ENCODE results near the gene TMPRSS4. TPM values are rescaled to one million over a fixed set of nuclear protein-coding genes. Genes with fewer than 3 reads are reported as not detected.

TMPRSS4 gene
- total RNA-seq, 4 donors from 2014 or later, result not detected

DNA sequence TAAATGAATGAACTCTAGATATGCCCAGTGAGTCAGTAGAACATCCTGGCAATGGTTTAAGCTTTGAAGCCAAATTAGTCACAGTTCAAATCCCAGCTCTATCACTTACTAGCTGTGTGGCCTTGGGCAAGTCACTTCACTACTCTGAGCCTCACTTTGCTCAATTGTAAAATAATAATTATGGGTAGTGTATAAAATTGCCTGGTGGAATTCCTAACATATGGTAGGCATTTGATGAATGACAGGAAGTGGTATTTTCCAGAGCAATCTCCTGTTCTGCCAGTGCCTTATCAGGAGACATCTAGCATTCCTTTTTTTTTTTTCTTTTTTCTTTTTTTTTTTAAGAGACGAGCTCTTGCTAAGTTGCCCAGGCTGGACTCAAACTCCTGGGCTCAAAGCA, 62.7 kb downstream of the TMPRSS4 start:
- H3K9me3 ChIP-seq, result no peaks in the 10 kb centered on the region
- DNase-seq (ENCODE audit: low spot score in 2 of 2), result no peak
- peaks cover 0 to 61% of the 10 kb centered on the region in 2 donors for H3K27me3 ChIP-seq
- TF ChIP-seq EP300 (IDR thresholded peaks at IDR 0.05), result no peak
- TF ChIP-seq, protein P1, sequence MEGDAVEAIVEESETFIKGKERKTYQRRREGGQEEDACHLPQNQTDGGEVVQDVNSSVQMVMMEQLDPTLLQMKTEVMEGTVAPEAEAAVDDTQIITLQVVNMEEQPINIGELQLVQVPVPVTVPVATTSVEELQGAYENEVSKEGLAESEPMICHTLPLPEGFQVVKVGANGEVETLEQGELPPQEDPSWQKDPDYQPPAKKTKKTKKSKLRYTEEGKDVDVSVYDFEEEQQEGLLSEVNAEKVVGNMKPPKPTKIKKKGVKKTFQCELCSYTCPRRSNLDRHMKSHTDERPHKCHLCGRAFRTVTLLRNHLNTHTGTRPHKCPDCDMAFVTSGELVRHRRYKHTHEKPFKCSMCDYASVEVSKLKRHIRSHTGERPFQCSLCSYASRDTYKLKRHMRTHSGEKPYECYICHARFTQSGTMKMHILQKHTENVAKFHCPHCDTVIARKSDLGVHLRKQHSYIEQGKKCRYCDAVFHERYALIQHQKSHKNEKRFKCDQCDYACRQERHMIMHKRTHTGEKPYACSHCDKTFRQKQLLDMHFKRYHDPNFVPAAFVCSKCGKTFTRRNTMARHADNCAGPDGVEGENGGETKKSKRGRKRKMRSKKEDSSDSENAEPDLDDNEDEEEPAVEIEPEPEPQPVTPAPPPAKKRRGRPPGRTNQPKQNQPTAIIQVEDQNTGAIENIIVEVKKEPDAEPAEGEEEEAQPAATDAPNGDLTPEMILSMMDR (IDR thresholded peaks at IDR 0.05), result no peak
- no peaks in the 10 kb centered on the region for H3K4me1 ChIP-seq
- H3K27ac ChIP-seq, result no peak overlapping the region
- no peaks in the 10 kb centered on the region for H3K36me3 ChIP-seq
- H3K4me3 ChIP-seq, result no peak overlapping the region
- WGBS, 2 donors, result 47 to 56% methylated on average over 1 of the region's 1 CpG

DNA sequence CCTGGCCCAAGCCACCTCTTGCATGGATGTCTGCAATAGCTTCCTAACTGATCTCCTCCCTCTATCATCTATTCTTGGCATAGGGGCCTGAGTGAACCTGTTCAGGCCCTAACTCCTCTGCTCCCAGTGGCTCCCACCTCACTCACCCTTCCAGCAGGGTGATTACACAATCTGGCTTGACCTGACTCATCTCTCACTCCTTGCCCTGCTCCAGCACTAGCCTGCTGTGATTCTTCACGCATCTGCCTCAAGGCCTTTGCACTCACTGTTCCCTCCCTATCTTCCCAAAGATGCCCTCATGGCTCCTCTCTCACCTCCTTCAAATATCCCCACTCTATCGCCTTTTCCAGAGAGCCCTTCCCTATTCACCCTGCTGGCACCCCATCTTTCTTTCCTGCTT, 65.2 kb downstream of the TMPRSS4 start:
- no peaks in the 10 kb centered on the region for H3K36me3 ChIP-seq
- TF ChIP-seq EP300 (IDR thresholded peaks at IDR 0.05), result no peak
- no peak for TF ChIP-seq POLR2A (IDR thresholded peaks at IDR 0.05)
- TF ChIP-seq, protein P1 (IDR thresholded peaks at IDR 0.05), result no peak
- peaks cover 0 to 65% of the 10 kb centered on the region in 2 donors for H3K27me3 ChIP-seq
- H3K9me3 ChIP-seq, result no peaks in the 10 kb centered on the region
- no peak overlapping the region for H3K4me3 ChIP-seq
- no peak for DNase-seq (ENCODE audit: low spot score in 2 of 2)
- peaks cover 0 to 14% (median 6%) of the 10 kb centered on the region in 4 donors for H3K4me1 ChIP-seq
- WGBS, 2 donors, result 65 to 75% methylated on average over 2 of the region's 2 CpGs
- no peak overlapping the region for H3K27ac ChIP-seq

DNA sequence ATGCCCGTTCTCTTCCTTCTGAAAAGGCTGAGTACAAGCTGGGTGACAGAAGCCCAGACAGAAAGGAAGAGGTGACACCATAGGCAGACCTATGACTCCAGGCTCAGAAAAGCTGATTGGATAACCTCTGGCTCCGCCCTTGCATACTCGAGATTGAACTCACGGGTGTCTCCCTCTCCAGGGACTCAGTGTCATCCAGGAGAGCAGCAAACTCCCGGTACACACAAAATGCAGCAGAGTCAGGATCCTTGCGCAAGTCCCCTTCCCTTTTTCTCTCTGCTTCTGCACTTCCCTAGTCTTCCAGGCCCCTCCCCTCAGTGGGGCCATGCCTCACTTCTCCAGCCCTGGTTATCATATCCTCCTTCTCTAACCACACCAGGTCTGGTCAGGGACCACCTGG, 65.9 kb downstream of the TMPRSS4 start:
- DNase-seq (ENCODE audit: low spot score in 2 of 2), result no peak
- Histone ChIP-seq H3K4me1 (peaks cover 0 to 14% (median 6%) of the 10 kb centered on the region in 4 donors), H3K4me3 (no peak overlapping the region), H3K27me3 (peaks cover 0 to 64% of the 10 kb centered on the region in 2 donors), H3K27ac (no peak overlapping the region), H3K36me3 (no peaks in the 10 kb centered on the region), H3K9me3 (no peaks in the 10 kb centered on the region)
- 43 to 45% methylated on average over 6 of the region's 6 CpGs for WGBS, 2 donors
- no peak for TF ChIP-seq POLR2A (IDR thresholded peaks at IDR 0.05)
- TF ChIP-seq, protein P1 (IDR thresholded peaks at IDR 0.05), result no peak
- TF ChIP-seq EP300 (IDR thresholded peaks at IDR 0.05), result peak in 1 of 2 donors; percentile 37

DNA sequence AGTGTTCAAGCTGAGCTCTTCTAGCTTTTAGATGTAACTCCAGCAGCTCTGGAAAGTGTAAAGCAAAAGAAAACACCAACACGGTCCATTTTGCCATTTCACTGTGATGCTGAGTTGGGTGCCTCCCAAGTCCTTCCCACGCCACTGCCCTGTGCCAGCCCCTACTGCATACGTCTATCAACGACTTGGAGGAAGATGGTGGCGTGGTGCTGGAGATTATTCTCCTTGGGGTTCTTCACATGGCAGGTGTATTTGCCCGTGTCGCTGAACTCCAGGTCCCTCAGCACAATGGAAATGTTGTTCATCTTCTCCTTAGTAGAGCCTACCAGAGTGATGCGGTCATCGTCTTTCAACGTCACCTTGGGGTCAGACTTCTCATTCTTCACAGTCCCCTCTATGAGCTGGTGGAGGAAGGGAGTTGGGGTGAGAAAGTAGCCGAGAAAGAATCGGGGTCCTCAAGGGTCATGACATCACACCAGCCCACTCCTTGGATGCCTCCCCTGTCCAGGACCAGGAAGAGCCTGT, 66.8 kb downstream of the TMPRSS4 start:
- no peak overlapping the region for H3K27ac ChIP-seq
- H3K4me1 ChIP-seq, result peaks cover 0 to 14% (median 6%) of the 10 kb centered on the region in 4 donors
- H3K4me3 ChIP-seq, result no peak overlapping the region
- 63 to 66% methylated on average over 12 of the region's 12 CpGs for WGBS, 2 donors
- H3K27me3 ChIP-seq, result peaks cover 0 to 60% of the 10 kb centered on the region in 2 donors
- TF ChIP-seq POLR2A (IDR thresholded peaks at IDR 0.05), result no peak
- TF ChIP-seq EP300 (IDR thresholded peaks at IDR 0.05), result no peak
- TF ChIP-seq, protein P1 (IDR thresholded peaks at IDR 0.05), result no peak
- no peak for DNase-seq (ENCODE audit: low spot score in 2 of 2)
- H3K36me3 ChIP-seq, result no peaks in the 10 kb centered on the region
- H3K9me3 ChIP-seq, result no peaks in the 10 kb centered on the region

DNA sequence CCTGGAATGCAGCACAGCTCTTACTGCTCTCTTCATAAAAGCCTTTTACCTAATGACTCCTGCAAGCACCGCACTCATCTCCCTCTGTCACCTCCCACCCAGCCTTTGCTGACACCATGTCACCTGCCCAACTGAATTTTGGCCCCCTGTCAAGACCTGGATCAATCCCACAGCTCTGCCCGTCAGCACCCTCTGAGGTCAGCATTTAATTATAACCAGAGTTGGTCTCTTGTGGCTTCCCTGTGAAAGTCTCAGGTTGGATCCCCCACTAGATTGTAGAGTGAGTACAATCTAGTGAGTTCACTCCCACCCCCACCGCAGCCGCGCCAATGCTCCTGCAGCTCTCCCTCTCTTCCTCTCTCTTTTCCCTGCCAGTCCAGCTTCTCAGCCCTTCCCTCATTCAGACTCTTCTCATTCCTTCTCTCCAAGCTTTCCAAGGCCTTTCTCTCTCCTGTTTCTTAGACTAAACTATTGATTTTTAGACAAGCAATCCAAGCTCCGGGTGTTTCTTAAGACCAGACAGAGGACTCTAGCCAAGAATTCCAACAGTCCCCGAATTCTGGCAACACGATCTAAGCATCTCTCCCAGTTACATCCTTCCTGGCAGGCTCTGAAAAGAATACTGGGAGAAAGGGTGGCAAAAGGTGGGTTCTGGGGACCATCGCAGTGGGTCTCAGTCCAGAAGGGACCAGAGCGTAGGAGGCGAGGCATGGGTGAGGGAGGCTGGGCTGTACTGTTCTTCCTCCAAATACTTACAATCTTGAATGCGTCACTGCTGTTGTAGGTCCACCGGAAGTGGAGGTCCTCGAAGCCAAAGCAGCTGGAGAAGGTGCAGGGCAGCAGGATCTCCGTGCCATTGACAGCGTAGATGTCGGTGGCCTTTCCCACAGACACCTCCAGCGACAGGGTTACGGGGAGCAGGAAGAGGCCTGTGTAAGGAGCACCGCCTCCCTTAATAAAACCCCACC, 67.7 kb downstream of the TMPRSS4 start:
- Histone ChIP-seq H3K9me3 (no peaks in the 10 kb centered on the region), H3K4me1 (peaks cover 0 to 14% (median 6%) of the 10 kb centered on the region in 4 donors), H3K36me3 (no peaks in the 10 kb centered on the region), H3K4me3 (no peak overlapping the region), H3K27me3 (peaks cover 0 to 52% of the 10 kb centered on the region in 2 donors), H3K27ac (no peak overlapping the region)
- TF ChIP-seq POLR2A (IDR thresholded peaks at IDR 0.05) (no peak), EP300 (IDR thresholded peaks at IDR 0.05) (no peak)
- TF ChIP-seq, protein P1 (IDR thresholded peaks at IDR 0.05), result no peak
- 56% methylated on average over 18 to 20 of the region's 20 CpGs for WGBS, 2 donors
- DNase-seq (ENCODE audit: low spot score in 2 of 2), result no peak
